GM18873 (cell line): ENCODE measurements around the gene AHRR.
A peak's percentile ranks its signal among the peaks of the same experiment; 100 is the strongest.

ENCODE experiments used
- ATAC-seq: cut with Tn5 transposase; IDR thresholded peaks from one replicate; pipeline ENCODE4 v1.9.1; 2021; ENCODE audit warnings: mild to moderate bottlenecking, moderate library complexity, moderate number of reproducible peaks; ENCODE audit not compliant: unreplicated experiment, low FRiP score

AHRR gene

GRCh38 chr5:435961-436640, 114.6 kb downstream of the AHRR start:
- no peak for ATAC-seq

DNA sequence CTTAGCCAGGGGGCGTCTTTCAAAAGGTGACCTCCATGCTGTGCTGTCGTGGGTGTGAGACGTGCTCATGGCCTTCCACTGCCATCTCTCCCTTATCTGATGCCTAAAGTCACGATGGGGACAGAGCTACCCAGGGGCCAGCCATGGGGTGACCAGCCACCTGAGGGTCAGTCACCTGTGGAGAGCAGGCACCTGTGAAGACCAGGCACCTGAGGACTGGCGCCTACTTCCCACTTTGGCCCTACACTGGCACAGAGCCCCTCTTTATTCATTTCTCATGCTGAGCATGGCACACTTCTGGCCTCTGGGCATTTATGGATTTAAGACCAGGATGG, 115.1 kb downstream of the AHRR start:
- ATAC-seq = no peak

DNA sequence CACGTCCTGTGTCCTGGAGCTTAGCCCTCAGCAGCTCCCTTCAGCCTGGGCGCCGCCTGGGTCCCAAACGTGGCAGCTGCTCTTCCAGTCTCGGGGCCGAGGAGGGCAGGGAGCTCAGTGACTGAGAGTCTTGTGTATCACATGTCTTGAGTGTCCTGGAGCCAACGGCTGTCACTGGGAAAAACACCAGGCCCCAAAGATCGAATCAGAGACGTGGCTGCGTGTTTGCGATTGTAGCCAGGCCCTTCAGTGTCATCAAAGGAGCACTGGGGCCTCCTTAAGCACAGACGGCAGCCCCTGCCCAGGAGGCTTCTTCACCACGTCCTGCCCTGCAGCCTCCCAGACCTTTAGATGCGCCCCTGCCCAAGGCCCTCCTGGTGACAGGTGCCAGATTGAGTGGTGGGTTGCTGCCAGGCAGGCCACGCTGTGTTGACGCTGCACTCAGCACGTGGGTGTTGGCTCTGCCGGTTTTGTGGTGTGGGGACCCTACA, 115.8 kb downstream of the AHRR start:
- ATAC-seq = no peak

DNA sequence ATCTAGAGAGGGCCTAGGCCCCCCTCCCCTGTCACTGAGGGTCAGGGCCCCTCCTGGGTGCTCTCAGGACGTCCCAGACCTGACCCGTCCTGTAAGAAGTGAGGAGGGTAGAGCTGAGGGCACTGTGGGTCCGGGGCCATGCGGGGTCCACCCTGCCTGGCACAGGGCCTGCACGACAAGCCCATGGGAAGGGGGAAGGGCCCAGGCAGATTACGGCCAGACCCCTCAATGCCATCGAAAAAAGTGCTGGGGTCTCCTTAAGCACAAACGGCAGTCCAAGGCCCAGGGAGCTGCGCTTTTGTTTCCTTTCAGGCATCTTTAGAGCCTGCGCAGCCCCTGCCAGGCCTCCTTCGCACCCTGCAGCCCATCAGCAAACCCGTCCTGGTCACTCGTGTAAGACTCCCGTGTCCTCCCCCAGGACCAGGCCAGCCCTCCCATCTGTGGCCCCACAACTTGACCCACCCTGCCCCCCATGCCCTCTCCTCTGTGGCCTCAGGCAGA, 117.0 kb downstream of the AHRR start:
- no peak for ATAC-seq

- no peak for ATAC-seq
These were observed 117.7 kb downstream of the AHRR start for GRCh38 chr5:439181-439580.

DNA sequence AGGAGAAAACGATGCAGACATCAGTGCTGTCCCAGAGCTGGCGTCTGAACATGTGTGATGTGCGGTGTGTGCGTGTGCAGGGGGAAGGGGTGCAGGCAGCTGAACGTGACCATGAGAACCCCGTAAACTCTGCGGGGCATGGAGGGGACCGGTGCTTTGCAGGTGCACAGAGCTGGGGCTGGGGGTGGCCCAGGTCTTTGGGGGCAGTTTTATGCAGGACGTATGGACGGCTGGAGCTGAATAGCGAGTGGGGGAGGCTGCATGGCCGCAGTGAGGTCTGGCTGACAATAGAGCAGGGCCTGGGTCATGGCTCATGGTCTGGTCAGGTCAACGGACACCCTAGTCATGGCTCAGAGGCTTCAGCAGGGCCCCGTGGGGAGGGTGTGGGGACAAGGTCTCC, 118.1 kb downstream of the AHRR start:
- no peak for ATAC-seq

DNA sequence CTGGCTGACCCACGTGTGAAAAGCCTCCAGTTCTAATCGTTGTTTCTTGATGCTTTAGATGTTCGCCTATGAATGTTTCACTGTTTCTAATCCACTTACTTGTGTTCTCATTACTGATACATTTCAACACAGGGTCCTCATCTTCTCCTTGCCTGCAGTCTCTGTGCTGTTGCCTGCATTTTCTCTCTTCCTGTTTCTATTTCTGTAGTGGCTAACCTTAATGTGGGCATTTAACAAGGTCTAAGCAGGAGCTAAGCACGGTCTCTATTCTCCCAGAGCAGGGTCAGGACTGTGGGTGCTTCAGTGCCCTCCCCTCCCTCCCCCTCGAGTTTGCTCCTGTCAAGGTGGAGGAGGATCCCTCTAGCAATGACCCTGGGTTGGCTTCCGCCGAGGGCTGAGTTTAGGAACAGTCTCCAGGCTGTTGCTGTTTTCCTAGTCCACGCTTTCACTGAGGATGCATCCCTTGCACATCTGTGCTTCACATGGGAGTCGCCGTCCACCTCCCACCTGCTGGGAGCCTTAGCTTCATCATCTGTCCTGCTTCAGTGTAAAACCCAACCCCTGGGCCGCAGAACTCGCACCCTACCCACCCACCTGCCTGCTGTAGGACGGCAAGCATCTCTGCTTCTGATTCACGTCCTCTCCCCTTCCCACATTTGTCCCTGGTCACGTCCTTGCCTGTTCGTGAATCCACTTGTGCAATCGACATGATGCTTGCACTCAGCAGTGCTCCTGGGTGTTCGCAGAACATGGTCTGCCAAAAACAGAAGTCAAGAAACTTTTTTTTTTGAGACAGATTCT, 119.1 kb downstream of the AHRR start:
- no peak for ATAC-seq

- no peak for ATAC-seq
These were observed 120.5 kb downstream of the AHRR start for GRCh38 chr5:441996-442334.

GRCh38 chr5:442335-443238, 121.1 kb downstream of the AHRR start, which contains the start of gene EXOC3:
TSS of gene EXOC3 (plus strand) at chr5:443176. CDS start at chr5:446206, 3,030 bp downstream.
- peak; percentile 68 for ATAC-seq

GRCh38 chr5:443239-444151, 122.0 kb downstream of the AHRR start:
- peak; percentile 9 for ATAC-seq

DNA sequence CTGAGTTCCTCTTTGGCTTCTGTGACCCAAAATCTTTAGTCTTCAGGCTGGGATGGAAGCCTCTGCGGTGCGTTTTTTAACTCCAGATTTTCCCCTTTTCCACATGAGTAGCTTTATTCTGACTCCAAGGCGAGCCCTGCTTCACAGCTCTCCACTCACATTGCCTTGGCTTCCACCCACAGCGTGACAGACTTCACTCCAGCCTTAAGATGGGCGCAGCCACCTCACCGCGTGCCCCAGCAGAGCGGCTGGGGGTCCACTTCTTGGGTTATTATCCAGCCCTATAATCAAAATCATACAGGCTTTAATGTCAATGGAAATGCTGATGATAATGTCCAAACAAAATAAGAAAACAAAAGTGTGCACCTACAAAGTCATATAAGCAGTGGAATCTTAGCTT, 122.7 kb downstream of the AHRR start:
- no peak for ATAC-seq

DNA sequence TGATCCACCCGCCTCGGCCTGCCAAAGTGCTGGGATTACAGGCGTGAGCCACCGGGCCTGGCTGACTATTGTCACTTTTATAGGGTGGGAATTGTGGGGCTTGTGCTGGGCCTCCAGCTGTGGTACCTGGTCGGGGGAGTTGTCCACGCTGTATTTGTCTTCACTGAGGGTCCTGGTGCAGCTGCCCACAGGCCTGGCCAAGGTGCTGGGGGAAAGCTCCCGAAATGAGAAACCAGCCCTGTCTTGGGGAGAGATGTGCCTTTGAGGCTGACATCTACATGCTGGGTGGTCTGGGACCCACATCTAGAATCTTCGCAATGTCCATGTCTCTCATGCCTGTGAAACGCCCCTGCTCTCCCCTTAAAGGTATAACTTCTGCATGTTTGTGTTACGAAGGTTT, 124.1 kb downstream of the AHRR start:
- ATAC-seq = no peak

GRCh38 chr5:446066-446882, 124.8 kb downstream of the AHRR start:
- ATAC-seq = no peak

DNA sequence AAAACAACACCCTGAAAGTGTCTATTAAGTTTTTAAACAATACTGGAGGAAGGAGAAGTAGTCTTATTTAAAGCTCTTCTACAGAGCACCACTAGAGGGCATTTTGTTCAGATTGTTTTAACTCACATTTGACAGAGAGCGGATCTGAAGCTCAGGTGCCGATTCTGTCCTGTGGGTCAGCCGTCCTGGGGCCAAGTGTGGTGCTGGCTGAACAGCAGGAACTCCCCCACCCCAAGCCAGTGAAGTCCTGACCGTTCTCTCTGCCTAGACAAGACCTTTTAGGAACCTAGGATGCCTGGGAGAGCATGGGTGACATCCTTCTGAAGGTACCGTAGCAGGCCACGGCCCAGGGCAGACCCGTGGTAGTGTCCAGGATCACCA, 125.4 kb downstream of the AHRR start:
- ATAC-seq = no peak

DNA sequence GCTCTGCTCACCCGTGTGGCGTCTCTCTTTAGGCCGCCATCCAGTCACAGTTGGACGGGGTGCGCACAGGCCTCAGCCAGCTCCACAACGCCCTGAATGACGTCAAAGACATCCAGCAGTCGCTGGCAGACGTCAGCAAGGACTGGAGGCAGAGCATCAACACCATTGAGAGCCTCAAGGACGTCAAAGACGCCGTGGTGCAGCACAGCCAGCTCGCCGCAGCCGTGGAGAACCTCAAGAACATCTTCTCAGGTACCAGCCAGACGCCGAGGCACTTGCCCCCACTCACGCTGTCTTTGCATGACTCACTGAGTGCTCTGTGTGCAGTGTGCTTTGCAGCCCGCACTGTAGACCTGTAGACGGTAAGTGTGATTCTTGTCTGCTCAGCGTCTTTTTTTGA, 126.0 kb downstream of the AHRR start:
- no peak for ATAC-seq

- no peak for ATAC-seq
These were observed 126.7 kb downstream of the AHRR start for GRCh38 chr5:448061-448765.

DNA sequence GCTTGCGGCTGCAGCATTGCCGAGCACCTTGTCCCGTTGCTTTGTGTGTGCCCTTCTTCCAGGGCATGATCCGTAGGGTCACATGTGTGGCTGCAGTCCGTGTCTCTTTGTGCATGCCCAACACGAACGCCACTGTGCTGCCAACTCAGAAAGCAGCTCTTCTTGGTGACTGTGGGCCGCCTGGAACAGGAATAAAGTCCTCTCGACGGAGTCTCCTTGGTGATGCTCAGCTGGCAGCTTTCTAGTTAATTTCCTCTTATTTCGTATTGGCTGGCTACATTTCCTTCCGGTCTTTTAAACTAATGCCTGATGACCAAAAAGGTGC, 127.2 kb downstream of the AHRR start:
- ATAC-seq = no peak

DNA sequence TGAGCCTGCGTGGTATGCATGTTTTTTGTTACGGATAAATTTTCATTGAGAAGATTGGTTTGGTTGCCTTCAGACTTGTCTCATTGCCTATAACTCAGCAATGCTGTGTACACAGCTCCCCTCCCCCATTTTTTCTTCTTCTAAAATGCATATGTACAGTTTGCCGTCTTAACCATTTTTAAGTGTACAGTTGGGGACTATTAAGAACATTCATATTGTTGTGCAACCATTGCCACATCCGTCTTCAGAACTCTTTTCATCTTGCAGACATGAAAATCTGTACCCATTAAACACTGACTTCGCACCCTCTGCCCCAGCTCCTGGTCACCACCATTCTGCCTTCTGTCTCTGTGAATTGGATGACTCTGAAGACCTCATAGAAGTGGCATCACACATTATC, 127.6 kb downstream of the AHRR start:
- ATAC-seq = no peak
